ENCODE data around the gene ROR2. TPM values are rescaled to one million over a fixed set of nuclear protein-coding genes. Genes with fewer than 3 reads are reported as not detected.

Gene ROR2
- total and polyA plus RNA-seq, 2 of the 13 experiments (the other 11 are each of a cell fraction or from before 2014, with no cell fraction given), result not detected

DNA sequence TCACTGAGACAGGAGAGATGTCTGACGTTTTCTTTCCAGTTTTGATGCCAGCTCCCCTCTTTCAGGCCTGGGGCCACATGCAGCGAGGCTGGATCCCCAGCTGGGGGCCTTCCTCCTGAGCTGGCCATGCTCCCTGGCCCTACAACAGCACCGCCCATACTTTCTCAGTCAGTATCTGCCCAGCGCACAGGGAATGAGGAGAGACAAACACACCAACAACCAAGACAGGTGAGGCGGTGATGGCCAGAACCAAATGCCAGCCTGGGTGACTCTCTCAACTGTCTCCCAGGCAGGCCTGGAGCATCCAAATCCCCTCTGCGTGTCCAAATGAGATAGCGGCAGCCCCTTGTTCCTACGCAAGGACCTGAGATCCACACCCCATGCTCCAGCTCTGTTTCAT lies 109.6 kb downstream of the ROR2 start:
- CTCF ChIA-PET (ENCODE audit: low intra/inter-chr PET ratio, low total read pairs), result no interaction called here
- TF ChIP-seq ZBTB38 (CRISPR knock-in tag; IDR thresholded peaks at IDR 0.05) (no peak), ZNF33A (CRISPR knock-in tag; IDR thresholded peaks at IDR 0.05; ENCODE audit: borderline replicate concordance) (no peak), SIX1 (CRISPR knock-in tag; IDR thresholded peaks at IDR 0.05; ENCODE audit: borderline replicate concordance) (no peak), TEAD3 (CRISPR knock-in tag; optimal IDR thresholded peaks at IDR 0.05; ENCODE audit: borderline replicate concordance) (no peak), SIN3B (IDR thresholded peaks at IDR 0.05; ENCODE audit: low read length) (no peak), TBX3 (IDR thresholded peaks at IDR 0.05; ENCODE audit: borderline replicate concordance) (no peak), SMAD9 (CRISPR knock-in tag; IDR thresholded peaks at IDR 0.05) (no peak), ZNF598 (CRISPR knock-in tag; IDR thresholded peaks at IDR 0.05; ENCODE audit: borderline replicate concordance) (no peak), ZNF430 (CRISPR knock-in tag; IDR thresholded peaks at IDR 0.05) (no peak), EHMT2 (IDR thresholded peaks at IDR 0.05; ENCODE audit: borderline replicate concordance, low read depth, low read length) (no peak), ZNF776 (CRISPR knock-in tag; IDR thresholded peaks at IDR 0.05) (no peak)
- TF ChIP-seq, protein P1, sequence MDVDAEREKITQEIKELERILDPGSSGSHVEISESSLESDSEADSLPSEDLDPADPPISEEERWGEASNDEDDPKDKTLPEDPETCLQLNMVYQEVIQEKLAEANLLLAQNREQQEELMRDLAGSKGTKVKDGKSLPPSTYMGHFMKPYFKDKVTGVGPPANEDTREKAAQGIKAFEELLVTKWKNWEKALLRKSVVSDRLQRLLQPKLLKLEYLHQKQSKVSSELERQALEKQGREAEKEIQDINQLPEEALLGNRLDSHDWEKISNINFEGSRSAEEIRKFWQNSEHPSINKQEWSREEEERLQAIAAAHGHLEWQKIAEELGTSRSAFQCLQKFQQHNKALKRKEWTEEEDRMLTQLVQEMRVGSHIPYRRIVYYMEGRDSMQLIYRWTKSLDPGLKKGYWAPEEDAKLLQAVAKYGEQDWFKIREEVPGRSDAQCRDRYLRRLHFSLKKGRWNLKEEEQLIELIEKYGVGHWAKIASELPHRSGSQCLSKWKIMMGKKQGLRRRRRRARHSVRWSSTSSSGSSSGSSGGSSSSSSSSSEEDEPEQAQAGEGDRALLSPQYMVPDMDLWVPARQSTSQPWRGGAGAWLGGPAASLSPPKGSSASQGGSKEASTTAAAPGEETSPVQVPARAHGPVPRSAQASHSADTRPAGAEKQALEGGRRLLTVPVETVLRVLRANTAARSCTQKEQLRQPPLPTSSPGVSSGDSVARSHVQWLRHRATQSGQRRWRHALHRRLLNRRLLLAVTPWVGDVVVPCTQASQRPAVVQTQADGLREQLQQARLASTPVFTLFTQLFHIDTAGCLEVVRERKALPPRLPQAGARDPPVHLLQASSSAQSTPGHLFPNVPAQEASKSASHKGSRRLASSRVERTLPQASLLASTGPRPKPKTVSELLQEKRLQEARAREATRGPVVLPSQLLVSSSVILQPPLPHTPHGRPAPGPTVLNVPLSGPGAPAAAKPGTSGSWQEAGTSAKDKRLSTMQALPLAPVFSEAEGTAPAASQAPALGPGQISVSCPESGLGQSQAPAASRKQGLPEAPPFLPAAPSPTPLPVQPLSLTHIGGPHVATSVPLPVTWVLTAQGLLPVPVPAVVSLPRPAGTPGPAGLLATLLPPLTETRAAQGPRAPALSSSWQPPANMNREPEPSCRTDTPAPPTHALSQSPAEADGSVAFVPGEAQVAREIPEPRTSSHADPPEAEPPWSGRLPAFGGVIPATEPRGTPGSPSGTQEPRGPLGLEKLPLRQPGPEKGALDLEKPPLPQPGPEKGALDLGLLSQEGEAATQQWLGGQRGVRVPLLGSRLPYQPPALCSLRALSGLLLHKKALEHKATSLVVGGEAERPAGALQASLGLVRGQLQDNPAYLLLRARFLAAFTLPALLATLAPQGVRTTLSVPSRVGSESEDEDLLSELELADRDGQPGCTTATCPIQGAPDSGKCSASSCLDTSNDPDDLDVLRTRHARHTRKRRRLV (CRISPR knock-in tag; IDR thresholded peaks at IDR 0.05), result no peak
- TF ChIP-seq, protein P2, sequence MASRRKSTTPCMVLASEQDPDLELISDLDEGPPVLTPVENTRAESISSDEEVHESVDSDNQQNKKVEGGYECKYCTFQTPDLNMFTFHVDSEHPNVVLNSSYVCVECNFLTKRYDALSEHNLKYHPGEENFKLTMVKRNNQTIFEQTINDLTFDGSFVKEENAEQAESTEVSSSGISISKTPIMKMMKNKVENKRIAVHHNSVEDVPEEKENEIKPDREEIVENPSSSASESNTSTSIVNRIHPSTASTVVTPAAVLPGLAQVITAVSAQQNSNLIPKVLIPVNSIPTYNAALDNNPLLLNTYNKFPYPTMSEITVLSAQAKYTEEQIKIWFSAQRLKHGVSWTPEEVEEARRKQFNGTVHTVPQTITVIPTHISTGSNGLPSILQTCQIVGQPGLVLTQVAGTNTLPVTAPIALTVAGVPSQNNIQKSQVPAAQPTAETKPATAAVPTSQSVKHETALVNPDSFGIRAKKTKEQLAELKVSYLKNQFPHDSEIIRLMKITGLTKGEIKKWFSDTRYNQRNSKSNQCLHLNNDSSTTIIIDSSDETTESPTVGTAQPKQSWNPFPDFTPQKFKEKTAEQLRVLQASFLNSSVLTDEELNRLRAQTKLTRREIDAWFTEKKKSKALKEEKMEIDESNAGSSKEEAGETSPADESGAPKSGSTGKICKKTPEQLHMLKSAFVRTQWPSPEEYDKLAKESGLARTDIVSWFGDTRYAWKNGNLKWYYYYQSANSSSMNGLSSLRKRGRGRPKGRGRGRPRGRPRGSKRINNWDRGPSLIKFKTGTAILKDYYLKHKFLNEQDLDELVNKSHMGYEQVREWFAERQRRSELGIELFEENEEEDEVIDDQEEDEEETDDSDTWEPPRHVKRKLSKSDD (CRISPR knock-in tag; IDR thresholded peaks at IDR 0.05; ENCODE audit: low read depth), result no peak
- TF ChIP-seq, protein P3, sequence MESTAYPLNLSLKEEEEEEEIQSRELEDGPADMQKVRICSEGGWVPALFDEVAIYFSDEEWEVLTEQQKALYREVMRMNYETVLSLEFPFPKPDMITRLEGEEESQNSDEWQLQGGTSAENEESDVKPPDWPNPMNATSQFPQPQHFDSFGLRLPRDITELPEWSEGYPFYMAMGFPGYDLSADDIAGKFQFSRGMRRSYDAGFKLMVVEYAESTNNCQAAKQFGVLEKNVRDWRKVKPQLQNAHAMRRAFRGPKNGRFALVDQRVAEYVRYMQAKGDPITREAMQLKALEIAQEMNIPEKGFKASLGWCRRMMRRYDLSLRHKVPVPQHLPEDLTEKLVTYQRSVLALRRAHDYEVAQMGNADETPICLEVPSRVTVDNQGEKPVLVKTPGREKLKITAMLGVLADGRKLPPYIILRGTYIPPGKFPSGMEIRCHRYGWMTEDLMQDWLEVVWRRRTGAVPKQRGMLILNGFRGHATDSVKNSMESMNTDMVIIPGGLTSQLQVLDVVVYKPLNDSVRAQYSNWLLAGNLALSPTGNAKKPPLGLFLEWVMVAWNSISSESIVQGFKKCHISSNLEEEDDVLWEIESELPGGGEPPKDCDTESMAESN (CRISPR knock-in tag; conservative IDR thresholded peaks at IDR 0.05), result no peak
- TF ChIP-seq, protein P4, sequence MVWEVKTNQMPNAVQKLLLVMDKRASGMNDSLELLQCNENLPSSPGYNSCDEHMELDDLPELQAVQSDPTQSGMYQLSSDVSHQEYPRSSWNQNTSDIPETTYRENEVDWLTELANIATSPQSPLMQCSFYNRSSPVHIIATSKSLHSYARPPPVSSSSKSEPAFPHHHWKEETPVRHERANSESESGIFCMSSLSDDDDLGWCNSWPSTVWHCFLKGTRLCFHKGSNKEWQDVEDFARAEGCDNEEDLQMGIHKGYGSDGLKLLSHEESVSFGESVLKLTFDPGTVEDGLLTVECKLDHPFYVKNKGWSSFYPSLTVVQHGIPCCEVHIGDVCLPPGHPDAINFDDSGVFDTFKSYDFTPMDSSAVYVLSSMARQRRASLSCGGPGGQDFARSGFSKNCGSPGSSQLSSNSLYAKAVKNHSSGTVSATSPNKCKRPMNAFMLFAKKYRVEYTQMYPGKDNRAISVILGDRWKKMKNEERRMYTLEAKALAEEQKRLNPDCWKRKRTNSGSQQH (CRISPR knock-in tag; IDR thresholded peaks at IDR 0.05; ENCODE audit: low read depth), result no peak

More for the DNA sequence above, 109.6 kb downstream of the ROR2 start:
- Histone ChIP-seq H3K9ac (ENCODE audit: insufficient read depth, low read depth, low read length) (no peak overlapping the region), H3K27ac (ENCODE audit: extremely low read length, insufficient read depth, low read length) (no peak overlapping the region), H4K20me1 (ENCODE audit: insufficient read depth, low read length) (no peaks in the 10 kb centered on the region), H2AFZ (ENCODE audit: low read length) (no peak overlapping the region), H3K4me2 (ENCODE audit: low read depth, low read length) (no peak overlapping the region), H3K27me3 (ENCODE audit: control insufficient read depth in 1 of 2, insufficient read depth in 2 of 2, low read length in 2 of 2) (peaks cover 3 to 70% of the 10 kb centered on the region in 2 experiments; a peak in 4 of 5 replicates), H3K4me3 (replicated peaks in 1 of 3; ENCODE audit: insufficient read depth in 1 of 3, low read depth in 2 of 3, low read length in 3 of 3) (no peak overlapping the region), H3K4me1 (ENCODE audit: insufficient read depth, low read length) (no peaks in the 10 kb centered on the region), H3K9me3 (ENCODE audit: low read length) (no peaks in the 10 kb centered on the region), H3K79me2 (ENCODE audit: insufficient read depth, low read length) (no peaks in the 10 kb centered on the region), H3K36me3 (replicated peaks in 1 of 2; ENCODE audit: control insufficient read depth in 1 of 2, insufficient read depth in 2 of 2, low read length in 2 of 2) (no peaks in the 10 kb centered on the region)
- POLR2A ChIA-PET, result no interaction called here
- WGBS (ENCODE audit: low lambda C conversion rate), result 63% methylated on average over 7 of the region's 8 CpGs
- FAIRE-seq (no peak), DNase-seq (ENCODE audit: low spot score) (no peak), ATAC-seq (no peak)
- BruUV-seq (replicated peaks), result no TSS peak
- intact Hi-C loops (cut with micrococcal nuclease; ENCODE audit: unreplicated experiment) (no loop called here), in situ Hi-C loops (cut with HindIII; ENCODE audit: extremely low pct_ligation_motif_present, low pct_unique_long_range_greater_than_20kb) (no loop called here)
